ENCODE data around the gene CREB5. TPM values are rescaled to one million over a fixed set of nuclear protein-coding genes. Genes with fewer than 3 reads are reported as not detected.

CREB5 gene
- total and polyA plus RNA-seq, 2 experiments from 2014 or later: 2.4 to 4.4 TPM

- no peak overlapping the region for H3K4me3 Mint-ChIP-seq
- Histone ChIP-seq H3K4me1 (ENCODE audit: insufficient read depth) (no peaks in the 10 kb centered on the region), H3K27ac (ENCODE audit: low read depth) (no peak overlapping the region), H2AFZ (no peak overlapping the region), H3F3A (replicated peaks; ENCODE audit: low read depth) (no peaks in the 10 kb centered on the region), H3K4me2 (no peak overlapping the region), H3K36me3 (ENCODE audit: insufficient read depth) (no peaks in the 10 kb centered on the region), H3K9me2 (ENCODE audit: insufficient read depth) (no peaks in the 10 kb centered on the region), H3K4me3 (no peak overlapping the region), H3K27me3 (ENCODE audit: insufficient read depth) (no peaks in the 10 kb centered on the region), H4K20me1 (replicated peaks; ENCODE audit: insufficient read depth) (no peaks in the 10 kb centered on the region), H3K79me2 (replicated peaks; ENCODE audit: insufficient read depth) (no peaks in the 10 kb centered on the region)
- DNase-seq (ENCODE audit: low spot score) (no peak), ATAC-seq (no peak)
- H3K4me1 Mint-ChIP-seq: no peaks in the 10 kb centered on the region; the same call in 2 of the 3 replicates
- no peaks in the 10 kb centered on the region for H3K9me3 Mint-ChIP-seq
- no peak for TF ChIP-seq EZH2 (IDR thresholded peaks at IDR 0.05; ENCODE audit: low read depth, unreplicated experiment)
- TF ChIP-seq ZNF331 (CRISPR knock-in tag; IDR thresholded peaks at IDR 0.05; ENCODE audit: low read depth): no peak
- no peak for TF ChIP-seq JUNB (IDR thresholded peaks at IDR 0.05; ENCODE audit: unreplicated experiment)
- no peak for TF ChIP-seq ZNF114 (CRISPR knock-in tag; IDR thresholded peaks at IDR 0.05)
- no peak for TF ChIP-seq EZH2phosphoT487 (IDR thresholded peaks at IDR 0.05; ENCODE audit: unreplicated experiment)
- TF ChIP-seq REST (IDR thresholded peaks at IDR 0.05; ENCODE audit: unreplicated experiment): no peak
- TF ChIP-seq ZNF462 (CRISPR knock-in tag; IDR thresholded peaks at IDR 0.05): no peak
- TF ChIP-seq ETS1 (IDR thresholded peaks at IDR 0.05): no peak
- TF ChIP-seq POLR2AphosphoS5 (IDR thresholded peaks at IDR 0.05; ENCODE audit: low read depth): no peak
- TF ChIP-seq CTCF (conservative IDR thresholded peaks at IDR 0.05; ENCODE audit: low read depth in 2 of 2): no peak
- no peak for TF ChIP-seq CREB1 (CRISPR knock-in tag; IDR thresholded peaks at IDR 0.05; ENCODE audit: low read depth)
- TF ChIP-seq STAT1 (IDR thresholded peaks at IDR 0.05; ENCODE audit: unreplicated experiment): no peak
- TF ChIP-seq NANOG (IDR thresholded peaks at IDR 0.05; ENCODE audit: borderline replicate concordance): no peak
- no peaks in the 10 kb centered on the region for H3K36me3 Mint-ChIP-seq (ENCODE audit: low read depth)
- H3K27ac Mint-ChIP-seq: no peak overlapping the region
- no peaks in the 10 kb centered on the region for H3K27me3 Mint-ChIP-seq (ENCODE audit: insufficient read depth, low read depth, poor library complexity)
These were observed 127.1 kb downstream of the CREB5 start for GRCh38 chr7:28539289-28539981.
